Suppressor macrophage treated with lipopolysaccharide for 1 hour (primary cell): ENCODE results near the gene AGAP5.

Experiments
- DNase-seq, 3 donors: peaks; one replicate each; pipeline ENCODE4 v3.0.0-alpha.2; 2020 to 2022

AGAP5 gene

DNA sequence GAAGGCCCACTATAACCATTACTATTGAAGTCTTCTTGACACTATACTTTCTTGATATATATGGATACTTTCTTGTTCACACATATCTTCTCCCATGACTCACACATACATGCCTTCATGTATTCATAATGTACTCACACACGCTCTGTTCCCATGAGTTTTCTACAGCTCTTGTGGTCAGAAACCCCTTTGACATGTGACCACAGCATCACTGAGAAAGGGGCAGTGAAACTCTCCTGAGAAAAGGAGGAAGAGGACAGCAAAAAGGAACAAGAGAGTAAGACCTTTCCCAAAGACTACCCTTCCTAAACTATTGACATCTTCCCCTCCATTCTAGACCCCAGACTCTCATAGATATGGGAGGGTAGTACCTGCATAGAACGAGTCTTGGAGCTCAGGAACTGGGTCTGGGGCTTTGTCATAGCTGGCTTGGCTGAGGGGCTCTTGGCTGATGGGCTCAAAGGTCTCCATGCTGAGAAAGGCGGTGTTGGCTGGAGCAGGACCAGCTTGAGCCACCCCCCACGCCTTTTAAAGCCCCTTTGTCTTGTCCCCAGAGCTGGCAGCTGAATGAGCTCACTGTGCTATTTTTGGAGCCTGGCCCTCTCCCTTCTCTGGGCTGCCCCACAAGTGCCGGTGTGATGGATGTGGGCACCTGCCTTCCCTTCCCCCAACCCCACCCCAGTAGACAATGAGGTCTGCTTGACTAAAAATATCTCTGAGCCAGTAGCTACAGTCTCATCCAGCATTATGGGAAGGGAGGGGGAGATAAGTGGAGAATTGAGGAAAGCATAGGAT is 47.2 kb downstream of the AGAP5 start:
- DNase-seq: peak; percentile 75 to 91 (median 85)

DNA sequence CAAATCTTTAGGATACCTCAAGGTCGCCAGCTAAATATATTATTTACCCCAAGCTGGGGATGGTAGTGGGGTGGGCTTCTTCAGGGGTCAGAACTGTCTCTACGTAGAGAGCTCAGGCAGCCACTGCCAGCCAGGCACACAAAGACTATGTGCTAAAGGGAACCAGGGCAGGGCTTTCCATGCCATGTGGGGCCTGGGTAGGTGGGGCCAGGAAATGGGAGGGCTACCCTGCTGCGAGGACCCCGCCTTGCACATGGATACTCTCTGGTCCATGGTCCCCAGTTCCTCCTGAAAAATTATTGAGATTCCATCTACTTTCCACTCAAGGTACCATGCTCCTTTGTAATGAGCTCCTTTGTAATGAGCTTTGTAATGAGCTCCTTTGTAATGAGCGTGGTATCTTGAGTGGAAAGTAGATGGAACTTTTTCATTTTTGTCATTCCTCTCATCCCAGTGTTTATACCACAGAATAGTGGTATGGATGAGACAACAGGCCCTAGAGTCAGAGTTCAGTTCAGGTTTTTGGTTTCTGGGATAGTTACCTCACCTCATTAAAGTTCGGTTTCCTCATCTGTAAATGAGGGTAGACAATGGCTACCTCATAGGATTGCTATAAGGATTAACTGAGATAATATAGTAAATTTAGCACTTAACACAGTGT is 47.9 kb downstream of the AGAP5 start:
- no peak for DNase-seq

DNA sequence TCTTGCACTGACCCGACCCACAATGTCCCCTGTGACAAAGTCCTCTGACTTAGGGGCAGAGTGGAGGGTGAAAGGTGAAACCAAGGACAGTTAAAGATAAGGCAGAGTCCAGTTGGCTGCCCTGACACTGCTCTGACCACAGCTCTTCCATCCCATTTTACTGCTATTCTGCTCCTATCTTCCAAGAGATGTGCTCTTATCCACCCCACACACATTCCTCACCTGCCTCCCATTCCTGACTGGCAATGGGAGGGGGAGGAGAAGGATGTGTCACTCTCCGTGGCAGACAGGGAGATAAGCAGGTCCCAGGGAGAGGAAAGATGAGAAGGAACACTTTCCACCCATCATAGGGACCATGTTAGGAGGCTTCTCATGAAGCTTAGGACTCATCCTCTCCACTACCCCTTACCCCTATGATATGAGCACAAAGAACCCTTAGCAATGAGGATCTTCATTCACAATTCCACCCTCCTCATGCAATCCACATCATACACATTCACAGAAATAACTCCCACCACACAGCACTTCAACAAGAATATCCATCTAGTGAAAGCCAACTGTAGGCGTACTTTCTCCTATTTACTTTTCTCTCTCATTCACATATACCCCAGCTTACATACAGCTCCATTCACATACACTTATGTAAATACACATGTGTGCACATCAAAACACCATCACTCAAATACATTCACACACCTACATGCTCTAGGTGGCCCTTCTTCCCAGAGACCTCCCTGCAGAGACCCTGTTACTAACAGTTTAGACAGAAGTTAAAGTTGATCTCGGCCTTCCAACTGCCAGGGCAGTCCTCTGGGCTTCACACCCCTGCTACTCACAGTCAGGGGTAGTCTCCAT is 48.7 kb downstream of the AGAP5 start:
- DNase-seq: no peak

DNA sequence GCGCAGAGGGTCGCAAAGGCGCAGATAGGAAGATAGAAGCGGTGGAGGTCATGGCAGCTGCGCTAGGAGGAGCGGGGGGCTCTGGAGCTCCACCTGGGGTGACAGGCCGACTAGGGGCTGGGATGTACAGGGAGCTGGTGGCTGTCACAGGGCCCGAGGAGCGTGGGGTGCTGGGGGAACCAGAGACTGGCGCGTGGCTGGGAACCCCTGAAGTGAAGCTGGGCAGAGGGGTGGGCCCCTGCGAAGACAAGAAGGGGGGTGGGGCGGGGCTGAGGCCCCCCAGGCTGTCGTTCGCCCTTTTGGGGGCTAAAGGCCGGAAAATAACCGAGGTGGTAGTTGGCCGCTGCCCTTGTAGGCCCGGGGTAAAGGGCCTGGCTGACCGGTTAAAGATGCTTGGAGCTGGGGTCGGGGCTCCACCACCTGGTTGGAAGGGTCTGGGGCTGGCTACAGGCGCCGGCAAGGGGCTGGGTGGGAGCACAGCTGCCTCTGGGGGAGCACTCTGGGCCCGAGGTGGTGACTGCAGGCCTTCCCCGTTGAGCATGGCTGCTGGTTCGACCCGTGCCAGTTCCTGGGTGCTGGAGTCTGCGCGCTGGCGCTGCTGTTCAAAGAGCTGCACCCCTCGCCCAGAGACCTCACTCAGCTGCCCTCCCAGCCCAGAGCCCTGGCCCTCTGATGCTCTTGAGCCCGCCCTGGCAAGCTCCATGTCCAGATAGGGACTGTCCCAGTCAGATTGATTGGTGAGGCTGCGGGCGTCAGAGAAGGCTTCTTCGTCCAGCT is 49.8 kb downstream of the AGAP5 start:
- DNase-seq: no peak

DNA sequence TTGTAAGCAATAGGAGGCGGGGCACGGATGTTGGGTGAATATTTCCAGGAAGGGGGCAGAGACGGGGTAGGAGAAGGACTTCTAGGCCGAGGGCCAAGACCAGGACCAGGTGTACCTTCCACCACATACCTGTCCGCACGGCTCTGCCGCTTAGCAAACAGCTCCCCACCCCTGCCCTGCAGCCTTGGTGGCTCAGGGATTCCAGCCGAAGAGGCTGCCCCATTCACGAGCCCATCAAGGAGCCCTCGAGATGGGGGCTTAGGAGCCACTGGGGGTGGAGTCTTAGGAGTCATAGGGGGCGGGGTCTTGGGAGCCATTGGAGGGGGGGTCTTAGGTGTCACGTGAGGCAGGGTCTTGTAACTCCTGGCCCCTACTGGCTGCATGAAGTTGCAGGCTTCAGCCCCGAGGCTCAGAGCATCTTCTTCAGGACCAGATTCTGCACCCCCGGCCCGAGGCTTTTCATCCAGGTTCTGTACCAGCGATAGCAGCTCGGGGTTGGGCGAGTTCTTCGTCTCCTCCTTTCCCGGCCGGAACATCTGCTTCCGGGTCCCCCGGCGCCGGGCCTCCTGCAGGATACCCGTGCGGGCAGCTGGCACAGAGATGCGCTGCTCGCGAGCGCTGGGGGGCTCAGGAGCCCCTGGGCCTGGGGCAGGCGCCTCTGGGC is 50.6 kb downstream of the AGAP5 start:
- DNase-seq: peak in 2 of 3 donors; percentile 22 to 46

DNA sequence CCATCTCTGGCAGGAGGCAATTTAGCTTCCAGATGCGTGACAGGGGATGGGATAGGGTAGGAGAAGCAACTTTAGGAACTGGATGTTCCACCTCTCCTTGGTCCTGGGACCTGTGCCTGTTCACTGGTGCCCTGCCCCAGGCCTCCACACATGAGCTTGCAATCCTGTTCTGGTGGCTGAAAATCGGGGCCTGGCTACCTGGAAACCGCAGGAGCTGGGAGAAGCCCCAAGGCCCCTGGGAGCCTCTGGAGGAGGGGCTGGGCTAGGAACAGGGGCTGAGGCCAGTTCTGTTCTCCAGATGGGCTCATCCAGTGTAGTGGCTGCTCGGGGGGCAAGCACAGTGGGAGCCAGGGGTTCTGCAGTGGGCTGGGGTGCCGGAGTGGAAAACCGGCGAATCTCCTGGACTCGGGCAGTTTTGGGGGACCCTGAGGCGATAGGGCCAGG is 51.3 kb downstream of the AGAP5 start:
- DNase-seq: no peak

DNA sequence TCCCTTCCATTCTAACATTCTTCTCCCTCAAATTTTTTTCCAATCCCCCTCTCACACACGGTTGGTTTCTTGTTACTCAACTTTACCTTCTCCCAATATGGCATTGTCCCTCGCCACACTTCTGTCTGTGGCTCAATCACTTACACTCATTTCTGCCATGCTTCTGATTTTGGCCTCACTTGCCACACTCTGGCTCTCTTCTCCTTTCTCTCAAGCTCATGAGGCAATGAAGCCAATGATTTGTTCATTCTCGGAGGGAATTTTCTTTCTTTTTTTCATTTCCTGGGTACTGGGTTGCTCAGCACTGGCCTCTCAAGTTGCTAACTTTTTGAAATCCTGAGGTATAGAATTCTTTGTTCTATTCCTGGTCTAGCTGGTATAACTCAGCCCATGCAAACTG is 52.7 kb downstream of the AGAP5 start:
- DNase-seq: peak; percentile 63 to 83 (median 80)

DNA sequence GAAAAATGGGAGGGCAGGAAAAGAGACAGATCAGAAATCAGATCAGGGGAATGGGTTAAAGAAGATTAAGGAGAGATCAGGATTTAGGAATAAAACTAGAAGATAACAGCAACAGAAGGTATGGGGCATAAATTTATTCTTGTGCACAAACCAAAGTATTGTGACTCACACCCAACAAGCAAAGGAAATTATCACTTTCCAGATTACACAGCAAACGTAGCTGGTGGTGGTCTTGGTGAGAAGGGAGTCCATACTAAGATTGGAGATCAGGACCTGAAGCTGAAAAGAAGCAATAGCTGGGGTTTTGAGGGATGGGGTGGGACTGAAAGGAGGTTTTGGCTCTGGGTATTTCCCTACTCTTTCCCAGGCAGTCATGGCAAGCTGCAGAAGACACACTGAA is 53.1 kb downstream of the AGAP5 start:
- DNase-seq: no peak

DNA sequence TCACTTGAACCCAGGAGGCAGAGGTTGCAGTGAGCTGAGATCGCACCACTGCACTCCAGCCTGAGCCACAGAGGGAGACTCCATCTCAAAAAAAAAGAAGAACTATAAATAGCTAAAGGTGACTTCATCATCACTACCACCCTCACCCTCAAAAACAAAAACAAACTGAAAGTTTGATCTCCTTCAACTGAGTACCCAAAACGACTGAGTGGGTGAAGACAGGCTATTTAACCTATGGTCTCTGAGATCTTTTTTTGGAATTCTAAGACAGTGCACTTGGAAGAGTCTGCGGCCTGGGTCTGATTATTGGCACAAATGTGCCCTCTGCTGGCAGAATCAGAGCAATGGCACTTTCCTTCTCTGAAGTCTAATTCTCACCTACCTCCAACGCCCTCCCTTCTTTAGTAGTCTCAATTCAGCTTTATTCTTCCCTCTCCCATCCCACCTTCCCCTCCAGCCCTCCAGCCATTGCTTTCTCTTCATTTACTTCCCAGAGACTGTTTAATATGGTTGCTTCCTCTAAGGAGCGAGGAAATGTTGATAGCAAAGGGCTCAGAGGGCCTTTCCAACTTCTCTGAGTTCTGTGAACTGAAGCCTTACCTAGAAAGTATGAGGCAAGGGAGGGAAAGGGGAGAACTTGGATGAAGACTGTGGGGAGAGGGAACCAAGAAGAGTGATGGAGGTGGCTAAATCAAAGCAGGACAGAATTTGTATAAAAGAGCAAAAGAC is 53.7 kb downstream of the AGAP5 start:
- DNase-seq: peak; percentile 71 to 81 (median 76)

DNA sequence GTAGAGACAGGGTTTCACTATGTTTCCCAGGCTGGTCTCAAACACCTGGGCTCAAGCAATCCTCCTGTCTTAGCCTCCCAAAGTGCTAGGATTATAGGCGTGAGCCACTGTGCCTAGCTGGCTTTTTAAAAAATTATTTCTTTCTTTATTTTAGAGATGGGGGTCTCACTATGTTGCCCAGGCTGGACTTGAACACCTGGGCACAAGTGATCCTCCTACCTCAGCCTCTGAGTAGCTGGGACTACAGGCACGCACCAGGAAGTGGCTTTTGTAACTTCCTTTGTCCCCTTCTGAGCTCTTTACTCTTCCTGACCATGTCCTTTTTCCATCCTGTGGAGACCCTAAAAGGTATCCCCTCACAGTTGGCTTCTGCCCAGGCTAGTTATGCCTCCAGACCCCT is 54.5 kb downstream of the AGAP5 start:
- no peak for DNase-seq

DNA sequence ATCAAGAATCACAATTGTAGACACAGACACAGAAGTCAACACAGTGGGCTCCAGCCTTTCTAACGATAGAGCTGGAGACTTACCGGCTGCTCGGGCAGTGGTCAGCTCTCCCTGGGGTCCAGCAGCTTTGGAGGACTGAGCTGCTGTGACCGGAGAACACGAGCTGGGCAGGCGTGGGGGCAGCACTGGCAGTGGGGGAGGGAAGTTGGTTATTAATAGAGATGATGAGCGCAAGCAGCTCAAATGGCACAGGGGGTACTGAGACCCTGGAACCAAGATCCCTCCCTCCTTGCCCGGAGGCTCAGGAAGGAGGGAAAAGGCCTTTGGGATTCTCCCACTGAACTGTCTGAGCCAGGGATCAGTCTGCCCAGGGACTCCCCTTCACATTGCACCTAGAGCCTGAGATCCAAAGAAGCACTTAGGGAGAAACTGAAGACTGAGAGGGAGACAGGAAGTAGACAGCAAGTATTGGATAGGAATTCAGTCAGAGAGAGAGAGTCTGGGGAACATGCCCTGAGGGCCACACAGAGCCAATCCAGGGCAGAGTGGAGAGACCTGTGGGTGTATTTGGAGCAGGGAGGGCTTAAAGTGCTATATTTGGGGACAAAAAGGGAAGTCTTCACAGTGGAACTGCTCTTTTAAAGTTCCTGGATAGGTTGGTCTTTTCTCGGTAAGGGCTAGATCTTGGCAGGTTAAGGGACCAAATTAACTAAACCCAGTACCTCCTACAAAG is 56.4 kb downstream of the AGAP5 start, which contains the start of gene MYOZ1:
MYOZ1 (minus strand) TSS at position 147 of the 733 bp plus-strand sequence. CDS start 1,457 bp downstream, outside the sequence.
- DNase-seq: peak; percentile 52 to 64 (median 60)

DNA sequence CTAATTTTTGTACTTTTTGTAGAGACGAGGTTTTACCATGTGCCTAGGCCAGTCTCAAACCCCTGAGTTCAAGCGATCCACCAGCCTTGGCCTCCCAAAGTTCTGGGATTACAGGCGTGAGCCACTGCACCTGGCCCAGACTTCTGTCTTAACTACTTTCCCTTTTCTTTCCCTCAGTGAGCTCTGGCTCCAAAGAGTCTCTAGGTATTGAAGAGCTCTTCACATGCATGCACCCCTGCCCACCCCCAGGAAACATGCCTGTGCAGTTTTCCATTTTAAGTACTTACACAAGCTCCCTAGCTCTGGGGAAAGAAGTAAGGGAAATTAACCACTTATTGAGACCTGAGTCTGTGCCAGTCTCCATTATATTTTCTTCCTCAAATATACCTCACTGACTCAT is 58.6 kb downstream of the AGAP5 start:
- DNase-seq: no peak

DNA sequence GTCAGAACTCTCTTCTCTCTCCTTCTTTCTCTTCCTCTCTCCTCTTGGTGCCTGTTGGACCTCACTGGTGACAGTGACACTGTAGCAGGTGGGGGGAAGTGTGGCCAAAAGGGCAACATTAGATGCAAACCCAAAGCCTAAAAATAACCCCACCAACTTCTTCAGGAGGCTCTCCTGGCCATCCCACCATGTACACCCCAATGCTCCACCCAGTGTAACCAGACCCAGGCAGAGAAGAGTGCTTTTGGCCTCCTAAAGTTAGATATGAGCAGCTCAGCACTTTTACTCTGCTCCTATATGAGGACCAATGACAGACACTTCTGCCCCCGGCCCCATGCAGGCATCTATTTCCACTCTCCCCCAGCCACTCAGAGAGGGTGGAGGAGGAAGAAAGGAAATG is 62.1 kb downstream of the AGAP5 start:
- DNase-seq: no peak

DNA sequence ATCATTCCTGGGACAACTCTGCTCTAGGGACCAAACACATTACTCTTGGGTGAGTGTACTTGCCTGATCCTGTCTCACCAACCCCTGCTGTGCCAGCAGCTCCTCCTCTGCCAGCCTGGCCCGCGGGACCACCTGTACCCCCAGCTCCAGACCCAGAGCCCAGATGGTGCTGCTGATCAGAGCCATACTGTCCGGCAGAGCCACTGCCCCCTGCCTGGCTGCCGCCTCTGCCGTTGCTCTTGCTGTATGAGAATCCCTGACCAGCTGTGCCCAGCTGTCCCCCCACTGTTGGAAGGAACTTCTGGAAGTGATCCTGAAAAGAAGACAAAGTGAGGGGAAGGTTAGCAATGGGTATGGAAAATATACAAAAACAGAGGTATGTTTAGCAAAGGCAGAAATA is 63.5 kb downstream of the AGAP5 start:
- DNase-seq: no peak

DNA sequence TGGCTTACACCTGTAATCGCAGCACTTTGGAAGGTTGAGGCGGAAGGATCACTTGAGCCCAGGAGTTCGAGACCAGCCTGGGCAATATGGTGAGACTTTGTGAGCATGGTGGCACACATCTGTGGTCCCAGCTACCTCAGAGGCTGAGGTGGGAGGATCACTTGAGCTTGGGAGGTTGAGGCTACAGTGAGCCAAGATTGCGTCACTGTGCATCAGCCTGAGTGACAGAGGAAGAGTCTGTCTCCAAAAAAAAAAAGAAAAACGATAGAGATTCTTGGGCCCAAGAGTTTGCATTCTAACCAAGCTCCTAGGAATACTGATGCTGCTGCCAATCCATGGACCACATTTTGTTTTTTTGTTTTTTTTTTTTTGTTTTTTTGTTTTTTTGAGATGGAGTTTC is 68.7 kb downstream of the AGAP5 start:
- no peak for DNase-seq

DNA sequence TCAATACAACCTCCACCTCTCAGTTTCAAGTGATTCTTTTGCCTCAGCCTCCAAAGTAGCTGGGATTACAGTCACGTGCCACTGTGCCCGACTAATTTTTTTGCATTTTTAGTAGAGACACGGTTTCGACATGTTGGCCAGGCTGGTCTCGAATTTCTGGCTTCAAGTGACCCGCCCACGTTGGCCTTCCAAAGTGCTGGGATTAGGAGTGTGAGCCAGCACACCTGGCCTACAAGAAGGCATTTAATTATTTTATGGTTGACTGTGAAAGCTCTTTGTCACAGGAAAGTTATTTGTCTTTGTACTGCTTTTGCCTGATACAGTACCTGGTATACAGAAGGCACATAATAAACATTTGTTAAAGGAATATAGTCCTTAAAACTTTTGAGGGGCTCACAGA is 69.5 kb downstream of the AGAP5 start:
- DNase-seq: no peak

DNA sequence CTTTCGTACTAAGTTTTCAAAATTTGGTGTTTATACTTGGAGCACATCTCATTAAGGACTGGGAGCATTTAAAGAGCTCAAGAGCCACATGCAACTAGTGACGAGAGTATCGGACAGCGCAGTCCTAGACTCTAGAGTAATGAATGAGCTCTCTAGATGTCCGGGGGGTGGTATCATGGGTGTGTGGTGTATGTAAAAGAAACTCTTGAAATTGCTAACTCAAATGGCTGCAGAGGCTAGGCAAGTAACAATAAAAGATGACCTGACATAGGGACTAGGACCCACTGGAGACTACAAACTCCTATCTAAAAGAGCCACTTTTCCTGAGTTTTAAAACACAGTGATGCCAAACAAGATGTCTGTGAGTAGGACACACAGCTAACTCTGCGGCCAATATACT is 70.6 kb downstream of the AGAP5 start:
- DNase-seq: no peak

DNA sequence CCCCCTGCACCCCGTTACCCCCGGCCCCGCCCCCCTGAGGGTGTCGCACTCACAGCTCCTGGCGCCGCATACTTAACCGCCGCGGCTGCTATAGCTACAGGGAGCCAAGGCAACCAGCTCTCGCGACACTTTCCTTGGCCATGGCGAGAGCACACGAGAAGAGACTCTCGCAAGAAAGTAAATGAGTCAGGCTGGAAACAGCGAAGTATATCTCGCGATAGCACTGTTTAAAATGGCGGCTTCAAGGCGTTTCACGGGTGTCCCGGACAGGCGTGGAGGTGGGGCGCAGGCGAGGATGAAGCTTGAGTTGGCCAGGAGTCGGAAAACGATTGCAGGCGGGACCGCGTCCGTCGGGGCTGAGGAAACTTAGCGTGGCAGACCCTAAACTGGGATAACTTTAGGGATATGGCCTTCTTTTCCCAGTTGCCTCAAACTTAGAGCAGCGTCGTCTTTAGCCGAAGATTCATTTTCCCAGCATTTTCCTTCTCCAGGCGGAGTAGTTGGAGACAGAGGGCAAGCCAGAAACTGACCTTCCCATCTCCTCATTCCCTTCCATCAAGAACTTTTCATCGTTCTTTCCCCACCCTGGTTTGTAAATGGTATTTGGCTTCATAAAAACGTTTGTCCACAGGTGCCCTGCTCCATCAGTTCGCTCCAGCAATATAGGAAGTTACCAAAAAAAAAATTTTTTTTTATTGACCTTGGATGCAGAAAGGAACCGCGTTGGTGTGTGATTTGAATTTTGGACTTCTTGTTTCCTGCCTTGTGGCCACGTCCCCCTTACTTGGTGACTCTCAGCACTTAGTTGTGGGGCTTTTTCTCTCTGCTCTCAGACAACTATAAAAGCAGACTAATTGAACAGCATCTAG is 71.8 kb downstream of the AGAP5 start:
- DNase-seq: peak; percentile 97 to 100 (median 99)
